PC-3 (cell line): Measurements from ENCODE around the gene AGBL5.

Experiments used
- CTCF ChIP-seq: fragments of 300-600 bp; sonication (generic); conservative IDR thresholded peaks from 2 replicates; pipeline ENCODE4 v1.5.1; 2017; ENCODE audit warnings: antibody characterized with exemption, low read depth, mild to moderate bottlenecking, low read length
- EZH2 ChIP-seq: fragments of 300-600 bp; sonication (generic); IDR thresholded peaks from one replicate; pipeline ENCODE4 v1.6.1; 2017; ENCODE audit warnings: antibody characterized with exemption, mild to moderate bottlenecking, low read length; ENCODE audit not compliant: unreplicated experiment

GRCh38 chr2:27082773-27083409 lies 31.4 kb downstream of the AGBL5 start:
- TF ChIP-seq CTCF, result no peak
- no peak for TF ChIP-seq EZH2
